Measurements from ENCODE around the gene FXYD4. TPM values are rescaled to one million over a fixed set of nuclear protein-coding genes. Genes with fewer than 3 reads are reported as not detected.

Gene FXYD4
- total RNA-seq, 3 donors from 2014 or later (not counting 1 experiment from before 2014, with no cell fraction given): not detected

GRCh38 chr10:43384252-43385221, 13.1 kb downstream of the FXYD4 start:
- H3K9me3 ChIP-seq (ENCODE audit: control insufficient read depth, insufficient read depth, low read length): no peaks in the 10 kb centered on the region
- H3K27me3 Mint-ChIP-seq (ENCODE audit: low read depth in 2 of 2): no peaks in the 10 kb centered on the region
- no peaks in the 10 kb centered on the region for H3K9me3 Mint-ChIP-seq
- no peaks in the 10 kb centered on the region for H3K27me3 ChIP-seq (ENCODE audit: control insufficient read depth, insufficient read depth, low read length)
- ATAC-seq (no peak), DNase-seq (no peak)
- H3K27ac Mint-ChIP-seq: peak overlapping the region; percentile 56 to 69
- no peak for TF ChIP-seq CTCF (IDR thresholded peaks at IDR 0.05)
- H3K4me1 ChIP-seq (ENCODE audit: control insufficient read depth, insufficient read depth, low read length): peaks cover 12% of the 10 kb centered on the region
- WGBS (ENCODE audit: insufficient coverage): 95% methylated on average over 10 of the region's 10 CpGs
- peaks cover 27% of the 10 kb centered on the region in 2 donors for H3K4me1 Mint-ChIP-seq
- intact Hi-C loops (cut with micrococcal nuclease): no loop called here
- peaks cover 48% of the 10 kb centered on the region for H3K36me3 ChIP-seq (ENCODE audit: control insufficient read depth, insufficient read depth, low read length)
- H3K4me3 ChIP-seq (ENCODE audit: low read length): no peak overlapping the region
- H3K36me3 Mint-ChIP-seq: peaks cover 23% of the 10 kb centered on the region
- H3K27ac ChIP-seq (ENCODE audit: low read length): no peak overlapping the region
- H3K4me3 Mint-ChIP-seq: no peak overlapping the region

GRCh38 chr10:43385412-43386004, 14.1 kb downstream of the FXYD4 start:
- no peak overlapping the region for H3K4me3 ChIP-seq (ENCODE audit: low read length)
- no peaks in the 10 kb centered on the region for H3K27me3 ChIP-seq (ENCODE audit: control insufficient read depth, insufficient read depth, low read length)
- no peak for TF ChIP-seq CTCF (IDR thresholded peaks at IDR 0.05)
- peaks cover 13% of the 10 kb centered on the region for H3K4me1 ChIP-seq (ENCODE audit: control insufficient read depth, insufficient read depth, low read length)
- peaks cover 57% of the 10 kb centered on the region for H3K36me3 ChIP-seq (ENCODE audit: control insufficient read depth, insufficient read depth, low read length)
- H3K27ac ChIP-seq (ENCODE audit: low read length): no peak overlapping the region
- peaks cover 36 to 37% of the 10 kb centered on the region in 2 donors for H3K4me1 Mint-ChIP-seq
- 90% methylated on average over 2 of the region's 5 CpGs for WGBS (ENCODE audit: insufficient coverage)
- no peaks in the 10 kb centered on the region for H3K9me3 ChIP-seq (ENCODE audit: control insufficient read depth, insufficient read depth, low read length)
- peak overlapping the region in 1 of 2 donors; percentile 69 for H3K27ac Mint-ChIP-seq
- H3K9me3 Mint-ChIP-seq: no peaks in the 10 kb centered on the region
- H3K36me3 Mint-ChIP-seq: peaks cover 23% of the 10 kb centered on the region
- no peak overlapping the region for H3K4me3 Mint-ChIP-seq
- DNase-seq (no peak), ATAC-seq (no peak)
- no peaks in the 10 kb centered on the region for H3K27me3 Mint-ChIP-seq (ENCODE audit: low read depth in 2 of 2)
- intact Hi-C loops (cut with micrococcal nuclease): no loop called here

DNA sequence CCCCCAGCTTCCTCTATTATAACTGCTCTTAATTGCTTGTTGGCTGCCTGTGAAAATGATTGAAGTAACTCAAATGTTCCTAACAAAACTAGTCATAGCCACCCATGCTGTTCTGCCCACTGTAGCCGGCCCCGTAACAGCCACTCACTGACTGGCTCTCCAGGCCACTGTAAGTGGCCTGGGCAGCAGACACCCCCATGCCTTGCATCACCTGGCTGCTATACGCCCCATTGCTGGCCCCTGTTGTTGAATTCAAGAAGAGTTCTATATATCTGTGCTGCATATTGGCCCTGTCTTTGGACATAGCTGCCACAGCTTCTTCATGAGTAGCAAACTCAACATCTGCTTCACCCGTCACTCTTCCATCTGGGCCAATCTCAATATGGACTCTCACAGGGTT, 15.1 kb downstream of the FXYD4 start:
- peaks cover 17% of the 10 kb centered on the region for H3K4me1 ChIP-seq (ENCODE audit: control insufficient read depth, insufficient read depth, low read length)
- no peak for TF ChIP-seq CTCF (IDR thresholded peaks at IDR 0.05)
- Mint-ChIP-seq H3K27ac (peak overlapping the region; percentile 98 to 99), H3K9me3 (no peaks in the 10 kb centered on the region), H3K4me1 (peaks cover 41 to 44% of the 10 kb centered on the region in 2 donors), H3K4me3 (no peak overlapping the region), H3K27me3 (ENCODE audit: low read depth in 2 of 2) (no peaks in the 10 kb centered on the region), H3K36me3 (peaks cover 23% of the 10 kb centered on the region)
- WGBS (ENCODE audit: insufficient coverage): 90% methylated on average over 4 of the region's 4 CpGs
- no peak for DNase-seq
- peaks cover 66% of the 10 kb centered on the region for H3K36me3 ChIP-seq (ENCODE audit: control insufficient read depth, insufficient read depth, low read length)
- no peak for ATAC-seq
- H3K4me3 ChIP-seq (ENCODE audit: low read length): no peak overlapping the region
- intact Hi-C loops (cut with micrococcal nuclease): no loop called here
- H3K27me3 ChIP-seq (ENCODE audit: control insufficient read depth, insufficient read depth, low read length): no peaks in the 10 kb centered on the region
- H3K27ac ChIP-seq (ENCODE audit: low read length): no peak overlapping the region
- no peaks in the 10 kb centered on the region for H3K9me3 ChIP-seq (ENCODE audit: control insufficient read depth, insufficient read depth, low read length)

All from natural killer cell (primary cell).